Mesenchymal stem cell (in vitro differentiated cells and primary cell): ENCODE results near the gene FLT4.

Experiments
- DNase-seq: peaks from one replicate; pipeline ENCODE4 v3.0.0-alpha.2; 2013
- H2AFZ ChIP-seq: one replicate; pipeline ENCODE4 v1.6.1; 2013; ENCODE audit warnings: low read depth, mild to moderate bottlenecking, control low read depth, inconsistent platforms, low read length, moderate library complexity
- H2AK5ac ChIP-seq: 2 replicates; pipeline ENCODE4 v1.6.1; 2013; ENCODE audit warnings: low read length, moderate library complexity, mild to moderate bottlenecking, inconsistent platforms; ENCODE audit not compliant: severe bottlenecking
- H2BK120ac ChIP-seq: one replicate; pipeline ENCODE4 v1.6.1; 2013; ENCODE audit warnings: low read depth, mild to moderate bottlenecking, inconsistent platforms, low read length, moderate library complexity
- H2BK12ac ChIP-seq, 2 experiments: one replicate each; pipeline ENCODE4 v1.6.1; 2013; ENCODE audit warnings: inconsistent platforms in 2 of 2, low read length in 2 of 2, mild to moderate bottlenecking in 2 of 2, moderate library complexity in 2 of 2, control low read depth in 1 of 2
- H2BK15ac ChIP-seq: one replicate; pipeline ENCODE4 v1.6.1; 2013; ENCODE audit warnings: mild to moderate bottlenecking, low read depth, inconsistent platforms; ENCODE audit not compliant: poor library complexity, severe bottlenecking
- H2BK5ac ChIP-seq: 2 replicates; pipeline ENCODE4 v1.6.1; 2013; ENCODE audit warnings: low read depth, mild to moderate bottlenecking, low read length, control low read depth, inconsistent platforms; ENCODE audit not compliant: poor library complexity, severe bottlenecking
- H3K14ac ChIP-seq, 2 experiments: one replicate each; pipeline ENCODE4 v1.6.1; 2013; ENCODE audit warnings: inconsistent platforms in 2 of 2, low read length in 2 of 2, control low read depth in 1 of 2, mild to moderate bottlenecking in 1 of 2, moderate library complexity in 1 of 2
- H3K18ac ChIP-seq, 2 experiments: one replicate each; pipeline ENCODE4 v1.6.1; 2013; ENCODE audit warnings: inconsistent platforms in 2 of 2, low read length in 2 of 2, control low read depth in 1 of 2, low read depth in 1 of 2, mild to moderate bottlenecking in 1 of 2
- H3K23ac ChIP-seq, 2 experiments: one replicate each; pipeline ENCODE4 v1.6.1; 2013; ENCODE audit warnings: inconsistent platforms in 2 of 2, low read length in 2 of 2, mild to moderate bottlenecking in 2 of 2, moderate library complexity in 2 of 2, control low read depth in 1 of 2
- H3K27ac ChIP-seq: 2 replicates; pipeline ENCODE4 v1.5.1; 2013; ENCODE audit warnings: mild to moderate bottlenecking, moderate library complexity, low read length, control low read depth, inconsistent platforms; ENCODE audit not compliant: poor library complexity, severe bottlenecking
- H3K27me3 ChIP-seq, 2 experiments: 2 replicates each; pipeline versions ENCODE4 v1.6.1 to v1.7.0; 2013; ENCODE audit warnings: low read length in 2 of 2, mild to moderate bottlenecking in 2 of 2, moderate library complexity in 2 of 2, control low read depth in 1 of 2, inconsistent platforms in 1 of 2; ENCODE audit not compliant: control insufficient read depth in 1 of 2, insufficient read depth in 1 of 2
- H3K36me3 ChIP-seq, 2 experiments: 2 replicates each; pipeline versions ENCODE4 v1.6.1 to v1.7.0; 2013; ENCODE audit warnings: low read length in 2 of 2, control low read depth in 1 of 2, inconsistent platforms in 1 of 2, low read depth in 1 of 2, mild to moderate bottlenecking in 1 of 2; ENCODE audit not compliant: insufficient read depth in 2 of 2, control insufficient read depth in 1 of 2
- H3K4ac ChIP-seq, 2 experiments: one replicate each; pipeline ENCODE4 v1.6.1; 2013; ENCODE audit warnings: inconsistent platforms in 2 of 2, low read length in 2 of 2, mild to moderate bottlenecking in 2 of 2, moderate library complexity in 2 of 2, control low read depth in 1 of 2, low read depth in 1 of 2
- H3K4me1 ChIP-seq: 2 replicates; pipeline ENCODE4 v1.6.1; 2013; ENCODE audit warnings: low read depth, low read length, control low read depth; ENCODE audit not compliant: control insufficient read depth, insufficient read depth
- H3K4me2 ChIP-seq: 2 replicates; pipeline ENCODE4 v1.6.1; 2013; ENCODE audit warnings: low read length, mild to moderate bottlenecking, inconsistent platforms; ENCODE audit not compliant: poor library complexity, severe bottlenecking
- H3K4me3 ChIP-seq, 2 experiments: 2 replicates each; pipeline versions ENCODE4 v1.5.1 to v1.7.0; 2013; ENCODE audit warnings: low read length in 2 of 2, mild to moderate bottlenecking in 2 of 2, control low read depth in 1 of 2, low read depth in 1 of 2; ENCODE audit not compliant: insufficient read depth in 1 of 2
- H3K79me1 ChIP-seq: replicated peaks from 2 replicates; pipeline ENCODE4 v1.6.1; 2013; ENCODE audit warnings: mild to moderate bottlenecking, control low read depth, low read length, inconsistent platforms; ENCODE audit not compliant: poor library complexity, severe bottlenecking
- H3K9ac ChIP-seq: 2 replicates; pipeline ENCODE4 v1.7.0; 2013; ENCODE audit warnings: mild to moderate bottlenecking, low read length, moderate library complexity
- H3K9me3 ChIP-seq: 2 replicates; pipeline ENCODE4 v1.7.0; 2013; ENCODE audit warnings: mild to moderate bottlenecking, low read length; ENCODE audit not compliant: control insufficient read depth
- H4K8ac ChIP-seq: one replicate; pipeline ENCODE4 v1.6.1; 2013; ENCODE audit warnings: inconsistent platforms, mild to moderate bottlenecking, low read length, moderate library complexity
- H4K91ac ChIP-seq: one replicate; pipeline ENCODE4 v1.6.1; 2013; ENCODE audit warnings: mild to moderate bottlenecking, low read length, inconsistent platforms
- WGBS: methylation state at CpG from one replicate; pipeline ENCODE4 v1.1.7; 2013; ENCODE audit warnings: mixed read lengths; 5-methylcytosine and 5-hydroxymethylcytosine counted together

FLT4 gene

DNA sequence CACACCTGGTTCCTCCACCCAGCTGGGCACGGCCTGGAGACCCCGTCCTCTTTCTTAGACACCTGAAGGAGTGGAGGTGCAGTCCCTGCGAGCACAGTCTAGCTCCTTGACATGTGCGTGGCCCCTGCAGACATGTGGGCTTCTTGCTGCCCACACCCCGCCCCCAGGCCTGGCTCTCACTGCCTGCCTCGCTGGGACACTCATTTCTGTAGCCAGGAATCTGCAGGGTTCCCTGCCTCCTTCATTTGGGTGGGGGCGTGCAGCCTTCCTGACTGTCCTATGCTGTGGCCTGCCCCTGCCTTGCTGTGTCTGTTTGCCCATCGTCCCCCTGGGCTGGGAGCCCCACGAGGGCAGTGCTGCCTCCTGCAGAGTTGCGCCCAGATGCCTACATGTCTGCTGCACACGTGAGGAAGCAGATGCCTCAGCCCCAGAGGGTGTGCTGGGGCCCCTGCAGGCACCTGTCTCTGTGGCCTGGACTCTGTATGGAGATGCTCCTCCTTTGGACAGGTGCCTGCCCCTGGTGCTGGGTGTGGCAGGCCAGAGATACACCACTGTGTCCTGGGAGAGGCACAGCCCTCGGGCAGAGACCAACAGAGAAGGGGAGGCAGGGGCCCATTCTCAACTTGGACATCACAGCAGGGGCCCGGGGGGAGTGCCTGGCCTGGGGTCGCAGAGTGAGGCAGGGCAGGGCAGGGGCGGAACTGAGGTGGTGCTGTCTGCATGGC, 22.6 kb downstream of the FLT4 start:
- no peaks in the 10 kb centered on the region for H3K4me1 ChIP-seq
- H4K91ac ChIP-seq, result no peak overlapping the region
- WGBS, result 82% methylated on average over 15 of the region's 15 CpGs
- no peaks in the 10 kb centered on the region for H3K36me3 ChIP-seq
- H3K9ac ChIP-seq, result no peak overlapping the region
- no peak for DNase-seq
- H2AFZ ChIP-seq, result no peak overlapping the region
- H3K79me1 ChIP-seq, result no peaks in the 10 kb centered on the region
- H3K9me3 ChIP-seq, result no peaks in the 10 kb centered on the region
- H3K4me2 ChIP-seq, result no peak overlapping the region
- no peak overlapping the region for H3K23ac ChIP-seq
- no peak overlapping the region for H2BK120ac ChIP-seq
- no peak overlapping the region for H3K18ac ChIP-seq
- no peak overlapping the region for H2AK5ac ChIP-seq
- no peak overlapping the region for H4K8ac ChIP-seq
- H3K27ac ChIP-seq, result no peak overlapping the region
- no peak overlapping the region for H3K14ac ChIP-seq
- H2BK12ac ChIP-seq, result no peak overlapping the region
- no peak overlapping the region for H3K4me3 ChIP-seq
- H3K27me3 ChIP-seq, result peaks cover 0 to 21% of the 10 kb centered on the region in 2 experiments
- H2BK5ac ChIP-seq, result no peak overlapping the region
- H3K4ac ChIP-seq, result no peak overlapping the region
- no peak overlapping the region for H2BK15ac ChIP-seq

GRCh38 chr5:180625791-180626660, 23.4 kb downstream of the FLT4 start:
- H3K9me3 ChIP-seq, result no peaks in the 10 kb centered on the region
- DNase-seq, result no peak
- H2AFZ ChIP-seq, result no peak overlapping the region
- no peak overlapping the region for H2BK15ac ChIP-seq
- peaks cover 0 to 21% of the 10 kb centered on the region in 2 experiments for H3K27me3 ChIP-seq
- no peaks in the 10 kb centered on the region for H3K79me1 ChIP-seq
- H2BK120ac ChIP-seq, result no peak overlapping the region
- no peak overlapping the region for H3K4ac ChIP-seq
- no peak overlapping the region for H2BK5ac ChIP-seq
- H3K9ac ChIP-seq, result no peak overlapping the region
- peaks cover 2% of the 10 kb centered on the region for H3K4me1 ChIP-seq
- H4K91ac ChIP-seq, result no peak overlapping the region
- 88% methylated on average over 25 of the region's 25 CpGs for WGBS
- no peak overlapping the region for H4K8ac ChIP-seq
- no peaks in the 10 kb centered on the region for H3K36me3 ChIP-seq
- no peak overlapping the region for H3K27ac ChIP-seq
- H3K23ac ChIP-seq, result no peak overlapping the region
- no peak overlapping the region for H3K4me3 ChIP-seq
- no peak overlapping the region for H3K18ac ChIP-seq
- H2BK12ac ChIP-seq, result no peak overlapping the region
- H2AK5ac ChIP-seq, result no peak overlapping the region
- H3K4me2 ChIP-seq, result no peak overlapping the region
- H3K14ac ChIP-seq, result no peak overlapping the region

GRCh38 chr5:180625125-180625790, 24.1 kb downstream of the FLT4 start:
- Histone ChIP-seq H3K9ac (no peak overlapping the region), H3K79me1 (no peaks in the 10 kb centered on the region), H2AK5ac (no peak overlapping the region), H3K4me3 (no peak overlapping the region), H2AFZ (no peak overlapping the region), H3K4ac (no peak overlapping the region), H2BK120ac (no peak overlapping the region), H3K27me3 (peaks cover 0 to 26% of the 10 kb centered on the region in 2 experiments), H4K91ac (no peak overlapping the region), H3K27ac (no peak overlapping the region), H4K8ac (no peak overlapping the region), H3K9me3 (no peaks in the 10 kb centered on the region), H2BK12ac (no peak overlapping the region), H3K36me3 (no peaks in the 10 kb centered on the region), H3K23ac (no peak overlapping the region), H3K4me2 (no peak overlapping the region), H3K4me1 (peaks cover 2% of the 10 kb centered on the region), H3K18ac (no peak overlapping the region), H3K14ac (no peak overlapping the region), H2BK15ac (no peak overlapping the region), H2BK5ac (no peak overlapping the region)
- WGBS, result 74% methylated on average over 9 of the region's 10 CpGs
- DNase-seq, result no peak

DNA sequence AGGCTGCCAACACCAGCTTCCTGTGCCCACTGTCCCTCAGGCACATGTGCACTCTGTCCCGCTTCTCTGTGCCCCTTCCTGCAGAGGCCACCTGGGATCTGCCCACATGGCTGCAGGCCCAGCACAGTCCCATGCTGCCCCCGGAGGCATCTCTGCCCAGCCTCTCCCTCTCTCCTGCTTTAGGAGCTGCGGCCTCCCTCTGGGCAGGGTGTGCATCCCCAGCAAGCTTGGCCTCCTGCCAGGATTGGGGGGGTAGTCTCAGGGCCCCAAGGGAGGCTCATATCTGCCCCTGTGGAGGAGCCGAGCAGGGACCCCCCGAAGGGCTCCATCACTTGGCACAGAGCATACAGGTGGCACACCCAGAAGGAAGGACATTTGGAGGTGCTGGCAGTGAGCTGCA, 24.8 kb downstream of the FLT4 start:
- WGBS, result 94% methylated on average over 5 of the region's 5 CpGs

More for the DNA sequence above, 24.8 kb downstream of the FLT4 start:
- Histone ChIP-seq H3K18ac (no peak overlapping the region), H2BK5ac (no peak overlapping the region), H4K8ac (no peak overlapping the region), H3K4me2 (no peak overlapping the region), H3K79me1 (no peaks in the 10 kb centered on the region), H3K27me3 (peaks cover 3 to 33% of the 10 kb centered on the region in 2 experiments), H3K27ac (no peak overlapping the region), H2AFZ (no peak overlapping the region), H4K91ac (no peak overlapping the region), H2AK5ac (no peak overlapping the region), H3K9ac (no peak overlapping the region), H3K36me3 (no peaks in the 10 kb centered on the region), H3K4me3 (no peak overlapping the region), H3K4ac (no peak overlapping the region), H3K14ac (no peak overlapping the region), H3K9me3 (no peaks in the 10 kb centered on the region), H2BK120ac (no peak overlapping the region), H3K4me1 (peaks cover 2% of the 10 kb centered on the region), H2BK12ac (no peak overlapping the region), H2BK15ac (no peak overlapping the region), H3K23ac (no peak overlapping the region)
- DNase-seq, result no peak
